ENCODE measurements around the gene LRRC47.
"Not testable (repeated sequence)": the region's sequence is repeated elsewhere in the genome, so short reads cannot be mapped to it uniquely, and the experiment has no call there.

The LRRC47 gene

DNA sequence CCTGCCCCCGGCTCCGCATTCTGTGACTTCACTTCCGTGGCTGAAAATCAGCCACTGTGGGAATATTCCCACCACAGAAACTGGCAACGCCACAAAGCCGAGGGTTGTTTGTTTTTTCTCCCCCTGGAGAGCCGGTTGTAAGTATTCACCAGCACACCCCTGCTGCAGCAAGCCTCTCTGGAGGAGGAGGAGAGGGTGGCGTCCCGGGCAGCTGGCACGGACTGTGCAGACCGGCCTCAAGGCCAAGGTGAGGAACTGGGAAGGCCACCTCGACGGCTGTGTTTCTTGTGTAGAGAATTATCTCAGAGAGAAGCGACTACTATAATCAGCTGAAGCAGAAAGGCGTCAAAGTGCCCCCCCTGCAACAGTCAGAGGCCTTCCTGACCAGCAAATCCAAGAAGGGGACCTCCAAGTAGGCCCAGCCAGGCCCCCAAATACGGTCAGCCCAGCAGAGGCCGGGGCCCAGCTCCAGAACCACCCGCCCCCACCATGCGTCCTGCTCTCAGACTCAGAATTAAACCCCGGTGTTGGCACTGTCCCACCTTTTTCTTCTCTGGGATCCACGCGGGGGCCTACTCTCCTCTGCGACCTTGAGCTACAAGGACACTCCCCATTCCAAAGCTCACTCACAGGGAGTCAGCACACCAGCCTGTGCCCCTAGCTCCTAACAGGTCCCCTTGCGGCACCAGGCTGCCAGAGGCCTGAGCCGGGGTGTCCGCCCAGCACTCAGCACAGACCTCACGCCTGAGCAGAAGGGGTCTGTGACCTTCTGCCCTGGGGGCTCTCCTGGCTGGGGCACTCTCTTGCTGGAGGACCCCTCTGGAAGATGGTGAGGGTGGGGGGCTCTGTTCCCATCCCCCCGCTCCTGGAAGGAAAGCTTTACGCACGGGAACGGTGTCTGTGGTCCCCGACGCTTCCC, 24.9 kb downstream of the LRRC47 start:
- DNase-seq (ENCODE audit: low read depth): no peak

GRCh38 chr1:3770047-3770765, 26.1 kb downstream of the LRRC47 start:
- DNase-seq (ENCODE audit: low read depth): no peak

DNA sequence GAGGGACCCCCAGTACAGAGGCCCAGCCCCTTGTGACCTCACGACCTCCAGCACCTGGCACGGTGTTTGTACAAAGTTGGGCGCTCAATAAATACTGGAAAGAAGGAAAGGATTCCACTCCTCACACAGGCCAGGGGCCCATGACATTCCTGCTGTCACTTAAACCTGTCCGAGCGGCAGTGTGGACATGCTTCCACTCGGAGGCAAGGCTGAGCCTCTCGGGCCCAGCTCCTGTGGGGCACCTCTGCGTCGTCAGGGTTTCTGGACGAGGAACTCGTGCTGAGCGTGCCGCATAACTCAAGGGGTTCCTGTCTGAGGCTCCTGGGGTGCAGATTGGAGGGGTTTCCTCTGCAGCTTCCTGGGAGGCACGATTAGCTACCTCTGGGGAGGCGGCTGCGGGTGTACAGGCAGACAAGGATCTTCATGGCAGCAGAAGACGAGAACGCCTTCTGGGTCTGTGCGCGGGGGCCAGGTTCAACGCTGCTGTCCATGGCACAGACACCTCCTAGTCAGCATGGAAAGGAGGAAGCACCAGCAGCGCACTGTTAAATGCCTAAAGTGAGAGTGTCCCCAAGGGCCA, 27.4 kb downstream of the LRRC47 start:
- DNase-seq (ENCODE audit: low read depth): no peak

GRCh38 chr1:3767328-3767925, 28.9 kb downstream of the LRRC47 start:
- no peak for DNase-seq (ENCODE audit: low read depth)

- DNase-seq (ENCODE audit: low read depth): no peak
These were observed 32.8 kb downstream of the LRRC47 start for GRCh38 chr1:3763351-3764125.

GRCh38 chr1:3762873-3763228, 33.4 kb downstream of the LRRC47 start:
- no peak for DNase-seq (ENCODE audit: low read depth)

- no peak for DNase-seq (ENCODE audit: low read depth)
These were observed 34.0 kb downstream of the LRRC47 start for GRCh38 chr1:3762151-3762872.

GRCh38 chr1:3761296-3762010, 34.8 kb downstream of the LRRC47 start:
- DNase-seq (ENCODE audit: low read depth): no peak

GRCh38 chr1:3759796-3760195, 36.5 kb downstream of the LRRC47 start:
- DNase-seq (ENCODE audit: low read depth): no peak

GRCh38 chr1:3759164-3759563, 37.1 kb downstream of the LRRC47 start:
- DNase-seq (ENCODE audit: low read depth): no peak

DNA sequence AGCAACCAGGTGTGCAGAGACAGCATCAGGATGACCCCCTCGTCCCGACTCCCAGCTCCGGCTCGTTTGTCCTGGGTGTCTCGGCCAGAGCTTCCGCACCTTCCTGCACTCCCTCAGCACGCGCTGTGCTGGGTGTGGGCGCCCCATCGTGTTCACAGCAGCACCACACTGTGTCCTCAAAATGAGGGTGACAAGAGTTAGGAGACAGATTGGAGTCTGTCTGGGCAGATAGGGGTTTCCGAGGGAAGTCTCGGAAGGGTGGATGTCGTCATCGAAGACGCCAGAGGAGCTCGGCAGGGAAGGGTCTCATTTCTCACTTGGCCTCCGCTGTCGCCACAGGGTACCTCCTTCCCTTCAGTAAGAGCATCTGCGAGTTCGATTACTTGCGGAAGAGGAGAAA, 39.9 kb downstream of the LRRC47 start:
- no peak for DNase-seq (ENCODE audit: low read depth)

GRCh38 chr1:3753656-3754454, 42.4 kb downstream of the LRRC47 start:
- DNase-seq (ENCODE audit: low read depth): no peak

DNA sequence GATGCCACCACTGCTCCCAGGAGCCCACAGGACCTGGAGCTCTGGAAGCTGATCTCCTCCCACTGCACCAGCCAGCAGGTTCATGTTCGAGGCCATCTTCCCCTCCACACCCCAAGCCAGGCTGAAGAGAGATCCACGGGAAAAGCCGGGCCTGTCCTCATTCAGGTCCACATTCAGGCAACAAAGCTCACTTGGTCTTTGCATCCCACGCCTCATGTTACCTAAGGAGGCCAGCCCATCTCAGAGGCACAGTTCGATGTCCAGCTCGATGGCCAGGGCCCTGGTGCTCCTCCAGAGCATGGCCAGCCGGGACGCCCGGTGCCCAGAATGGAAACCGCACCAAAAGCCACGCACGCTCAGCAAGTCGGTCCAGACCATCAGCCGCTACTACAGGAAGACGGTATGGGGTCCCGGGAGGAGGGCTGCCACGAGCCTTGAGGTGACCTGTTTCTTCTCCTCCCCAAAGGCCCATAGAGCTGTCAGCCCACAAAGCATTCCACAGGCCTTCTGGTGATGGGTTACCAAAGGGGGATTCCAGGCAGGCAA, 43.8 kb downstream of the LRRC47 start, which contains the start of gene CCDC27:
Gene CCDC27, plus strand, starts transcription at position 51 of the 546 bp plus-strand sequence. Its CDS starts 32 bp downstream, at position 83.
- no peak for DNase-seq (ENCODE audit: low read depth)

DNA sequence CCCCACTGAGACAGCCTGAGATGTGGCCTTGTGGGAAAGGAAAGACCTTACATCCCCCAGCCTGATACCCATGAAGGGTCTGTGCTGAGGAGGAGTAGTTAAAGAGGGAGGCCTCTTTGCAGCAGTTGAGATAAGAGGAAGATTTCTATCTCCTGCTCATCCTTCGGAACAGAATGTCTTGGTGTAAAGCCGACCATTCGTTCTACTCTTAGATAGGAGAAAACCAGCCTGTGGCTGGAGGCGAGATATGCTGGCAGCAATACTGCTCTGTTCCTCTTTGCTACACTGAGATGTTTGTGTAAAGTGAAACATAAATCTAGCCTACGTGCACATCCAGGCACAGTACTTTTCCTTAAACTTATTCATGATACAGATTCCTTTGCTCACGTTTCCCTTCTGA, 45.6 kb downstream of the LRRC47 start:
- DNase-seq (ENCODE audit: low read depth): no peak

DNA sequence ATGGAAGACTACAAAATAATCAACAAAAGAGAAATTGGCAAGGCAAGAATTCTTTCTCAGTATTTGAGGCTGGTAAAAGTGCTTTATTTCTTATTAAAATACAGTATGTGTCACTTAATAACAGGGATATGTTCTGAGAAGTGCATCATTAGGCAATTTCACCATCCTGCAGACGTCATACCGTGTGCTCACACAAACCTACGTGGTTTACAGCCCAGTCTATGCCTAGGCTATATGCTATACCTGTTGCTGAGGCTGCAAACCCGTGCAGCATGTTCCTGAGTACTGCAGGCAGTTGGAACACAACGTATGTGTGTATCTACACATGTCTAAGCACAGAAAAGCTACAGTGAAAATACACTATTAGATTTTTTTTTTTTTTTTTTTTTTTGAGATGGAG, 46.8 kb downstream of the LRRC47 start:
- no peak for DNase-seq (ENCODE audit: low read depth)

DNA sequence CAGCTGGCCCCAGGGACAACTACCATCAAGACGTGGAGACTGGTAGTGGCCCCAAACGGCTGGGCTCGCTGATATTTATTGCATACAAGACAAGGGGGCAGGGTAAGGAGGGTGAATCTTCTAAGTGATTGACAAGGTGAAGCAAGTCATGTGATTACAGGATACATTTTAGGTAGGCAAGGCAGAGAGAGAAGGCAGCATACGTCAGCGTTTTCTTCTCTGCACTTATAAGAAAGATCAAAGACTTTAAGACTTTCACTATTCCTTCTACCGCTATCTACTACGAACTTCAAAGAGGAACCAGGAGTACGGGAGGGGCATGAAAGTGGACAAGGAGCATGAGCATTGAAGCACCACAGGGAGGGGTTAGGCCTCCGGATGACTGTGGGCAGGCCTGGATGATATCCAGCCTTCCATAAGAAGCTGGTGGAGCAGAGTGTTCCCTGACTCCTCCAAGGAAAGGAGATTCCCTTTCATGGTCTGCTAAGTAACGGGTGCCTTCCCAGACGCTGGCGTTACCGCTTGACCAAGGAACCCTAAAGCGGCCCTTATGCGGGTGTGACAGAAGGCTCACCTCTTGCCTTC, 47.9 kb downstream of the LRRC47 start:
- DNase-seq (ENCODE audit: low read depth): not testable (repeated sequence)

DNA sequence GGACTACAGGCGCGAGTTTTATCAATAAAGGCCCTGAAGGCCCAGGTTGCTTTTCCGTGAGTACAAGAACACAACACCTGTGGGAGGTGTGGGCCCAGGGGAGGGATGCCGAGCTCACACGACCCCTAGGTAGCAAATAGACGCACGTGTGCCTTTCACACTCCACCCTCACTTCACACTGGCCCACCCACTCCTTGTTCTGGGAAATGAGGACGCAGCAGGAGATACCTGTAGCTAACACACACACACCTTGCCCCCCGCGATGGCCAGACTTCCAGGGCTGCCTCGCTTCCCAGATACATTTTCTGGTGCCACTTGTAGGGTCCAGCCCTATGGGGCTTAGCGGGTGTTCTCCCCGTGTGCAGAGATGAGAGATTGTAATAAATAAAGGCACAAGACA, 48.4 kb downstream of the LRRC47 start:
- DNase-seq (ENCODE audit: low read depth): no peak

DNA sequence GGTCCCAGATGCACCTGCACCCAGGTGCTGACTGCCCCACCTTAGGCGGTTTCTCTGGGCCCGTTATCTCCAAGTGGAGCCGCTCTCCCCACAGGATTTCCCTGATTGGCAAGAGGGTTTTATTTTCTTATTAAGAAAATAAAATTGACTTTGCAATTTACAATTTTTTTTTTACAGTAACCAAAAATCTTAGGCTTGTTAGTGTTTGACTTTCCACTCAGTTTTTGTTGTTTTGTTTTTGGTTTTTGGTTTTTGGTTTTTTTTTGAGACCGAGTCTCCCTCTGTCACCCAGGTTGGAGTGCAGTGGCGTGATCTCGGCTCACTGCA, 48.8 kb downstream of the LRRC47 start:
- DNase-seq (ENCODE audit: low read depth): no peak

All from ELR (cell line).